Measurements from ENCODE around the gene ZNF554. TPM values are rescaled to one million over a fixed set of nuclear protein-coding genes. Genes with fewer than 3 reads are reported as not detected.

The ZNF554 gene
- total RNA-seq, 2 donors from 2014 or later, result 4.1 to 4.3 TPM

GRCh38 chr19:2805261-2805900 lies 14.3 kb upstream of the ZNF554 start:
- DNase-seq, result no peak
- intact Hi-C loops (cut with DNase I, micrococcal nuclease), result no loop called here

GRCh38 chr19:2805991-2806649 lies 13.5 kb upstream of the ZNF554 start:
- DNase-seq, result no peak
- ATAC-seq, result no peak
- intact Hi-C loops (cut with DNase I, micrococcal nuclease), result no loop called here

More at GRCh38 chr19:2805261-2805900, 14.3 kb upstream of the ZNF554 start:
- ATAC-seq, result no peak

GRCh38 chr19:2806736-2807378 lies 12.8 kb upstream of the ZNF554 start:
- no peak for ATAC-seq
- DNase-seq, result no peak
- intact Hi-C loops (cut with DNase I, micrococcal nuclease), result no loop called here

DNA sequence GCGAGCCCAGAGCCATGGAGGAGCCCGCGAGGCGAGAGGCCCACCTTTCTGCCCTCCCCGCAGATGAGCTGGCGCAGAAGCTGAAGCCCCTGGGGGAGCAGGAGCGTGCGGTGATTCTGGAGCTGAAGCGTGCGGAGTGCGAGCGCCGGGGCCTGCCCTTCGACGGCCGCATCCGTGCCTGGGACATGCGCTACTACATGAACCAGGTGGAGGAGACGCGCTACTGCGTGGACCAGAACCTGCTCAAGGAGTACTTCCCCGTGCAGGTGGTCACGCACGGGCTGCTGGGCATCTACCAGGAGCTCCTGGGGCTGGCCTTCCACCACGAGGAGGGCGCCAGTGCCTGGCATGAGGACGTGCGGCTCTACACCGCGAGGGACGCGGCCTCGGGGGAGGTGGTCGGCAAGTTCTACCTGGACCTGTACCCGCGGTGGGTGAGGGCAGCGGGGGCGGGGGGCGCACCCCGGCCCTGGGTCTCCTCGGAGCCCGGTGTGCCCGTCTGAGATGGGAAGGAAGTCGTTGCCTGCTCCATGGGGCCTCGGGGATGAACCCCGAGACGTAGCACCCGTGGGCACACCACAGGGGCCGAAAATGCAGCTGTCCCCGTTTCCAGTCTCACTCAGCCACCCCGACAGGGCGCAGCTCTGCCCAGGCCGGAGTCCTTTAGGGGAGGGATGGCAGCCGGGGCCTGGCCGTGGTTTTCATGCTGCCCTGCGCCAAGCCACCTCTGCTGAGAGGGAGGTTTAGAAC lies 12.1 kb upstream of the ZNF554 start:
- DNase-seq (no peak), ATAC-seq (no peak)
- intact Hi-C loops (cut with DNase I, micrococcal nuclease), result no loop called here

DNA sequence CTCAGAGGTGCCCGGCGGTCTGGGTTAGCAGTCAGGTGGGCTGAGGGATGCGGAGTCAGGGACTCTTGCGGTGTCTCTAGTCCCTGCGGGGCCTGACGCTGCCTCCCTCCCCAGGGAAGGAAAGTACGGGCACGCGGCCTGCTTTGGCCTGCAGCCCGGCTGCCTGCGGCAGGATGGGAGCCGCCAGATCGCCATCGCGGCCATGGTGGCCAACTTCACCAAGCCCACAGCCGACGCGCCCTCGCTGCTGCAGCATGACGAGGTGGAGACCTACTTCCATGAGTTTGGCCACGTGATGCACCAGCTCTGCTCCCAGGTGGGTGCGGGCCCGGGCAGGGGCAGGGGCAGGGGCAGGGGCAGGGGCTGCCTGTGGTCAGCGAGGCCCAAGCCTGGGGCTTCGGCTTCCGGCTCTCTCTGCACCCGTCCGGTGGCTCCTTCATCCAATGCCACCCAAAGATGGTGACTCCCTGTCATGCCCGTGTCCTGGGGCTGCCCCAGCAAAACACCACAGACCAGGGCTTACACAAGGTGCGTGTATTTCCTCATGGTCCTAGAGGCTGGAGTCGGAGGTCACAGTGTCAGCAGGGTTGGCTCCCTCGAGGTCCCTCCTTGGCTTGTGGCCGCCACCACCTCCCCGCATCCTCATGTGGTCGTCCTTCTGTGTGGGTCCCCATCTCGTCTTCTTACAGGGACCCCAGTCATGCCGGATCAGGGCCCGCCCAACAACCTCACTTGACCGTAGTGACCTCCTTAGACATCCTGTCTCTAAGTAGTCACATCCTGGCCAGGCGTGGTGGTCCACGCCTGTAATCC lies 11.3 kb upstream of the ZNF554 start:
- no peak for DNase-seq
- no peak for ATAC-seq
- intact Hi-C loops (cut with DNase I, micrococcal nuclease), result no loop called here

- DNase-seq (no peak), ATAC-seq (no peak)
- intact Hi-C loops (cut with DNase I, micrococcal nuclease), result no loop called here
Measured at GRCh38 chr19:2809387-2810140, 10.1 kb upstream of the ZNF554 start.

- ATAC-seq, result no peak
- DNase-seq, result no peak
- intact Hi-C loops (cut with DNase I, micrococcal nuclease), result no loop called here
Measured at GRCh38 chr19:2810141-2811091, 9.3 kb upstream of the ZNF554 start.

DNA sequence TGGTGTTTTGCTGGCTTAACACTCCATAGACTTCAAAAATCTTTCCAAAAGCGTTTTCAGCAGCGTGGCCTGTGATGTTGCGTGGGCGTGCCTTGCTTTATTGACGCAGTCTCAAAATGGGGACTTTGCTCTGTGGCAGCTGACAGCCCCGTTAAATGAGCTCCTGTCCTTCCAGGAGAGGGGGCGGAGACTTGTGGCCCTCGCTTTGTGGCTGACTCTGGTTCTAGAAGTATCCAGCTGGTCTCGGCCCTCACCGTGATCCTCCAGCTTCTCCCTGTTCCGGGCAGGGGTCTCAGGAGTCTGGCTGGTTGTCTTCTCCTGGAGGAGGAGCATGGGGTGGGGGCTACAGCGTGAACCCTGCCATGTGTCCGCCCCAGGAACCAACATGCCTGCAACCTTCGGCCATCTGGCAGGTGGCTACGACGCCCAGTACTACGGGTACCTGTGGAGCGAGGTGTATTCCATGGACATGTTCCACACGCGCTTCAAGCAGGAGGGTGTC lies 8.4 kb upstream of the ZNF554 start:
- ATAC-seq (peak; percentile 82), DNase-seq (peak; percentile 70 to 72)
- intact Hi-C loops (cut with DNase I, micrococcal nuclease), result no loop called here

DNA sequence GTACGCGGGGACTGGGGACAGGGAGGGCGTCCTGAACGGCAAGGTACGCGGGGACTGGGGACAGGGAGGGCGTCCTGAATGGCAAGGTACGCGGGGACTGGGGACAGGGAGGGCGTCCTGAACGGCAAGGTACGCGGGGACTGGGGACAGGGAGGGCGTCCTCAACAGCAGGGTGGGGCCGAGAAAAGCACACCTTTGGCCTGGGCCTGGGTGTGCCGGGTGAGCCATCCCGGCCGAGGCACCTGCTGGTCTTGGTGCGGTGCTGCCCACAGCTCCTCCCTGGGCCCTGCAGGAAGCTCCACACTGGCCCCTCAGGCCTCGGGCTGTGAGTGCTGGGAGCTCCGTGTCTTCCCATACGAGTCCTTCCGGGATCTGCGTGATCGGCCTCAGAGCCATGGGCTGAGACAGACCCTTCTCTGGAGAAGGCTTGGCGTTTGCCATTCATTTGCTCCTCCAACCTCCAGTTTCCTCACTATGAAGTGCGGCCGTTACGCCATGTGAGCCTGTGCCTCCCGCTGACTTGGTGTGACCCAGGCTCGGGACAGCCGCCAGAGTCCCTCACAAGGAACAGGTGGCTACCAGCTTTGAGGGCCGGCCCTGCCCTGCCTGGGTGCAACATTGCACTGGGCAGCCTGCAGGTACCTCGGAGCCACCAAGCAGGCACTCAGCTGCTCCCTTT lies 7.8 kb upstream of the ZNF554 start:
- peak; percentile 62 to 68 for DNase-seq
- intact Hi-C loops (cut with DNase I, micrococcal nuclease), result no loop called here
- ATAC-seq, result peak; percentile 93

DNA sequence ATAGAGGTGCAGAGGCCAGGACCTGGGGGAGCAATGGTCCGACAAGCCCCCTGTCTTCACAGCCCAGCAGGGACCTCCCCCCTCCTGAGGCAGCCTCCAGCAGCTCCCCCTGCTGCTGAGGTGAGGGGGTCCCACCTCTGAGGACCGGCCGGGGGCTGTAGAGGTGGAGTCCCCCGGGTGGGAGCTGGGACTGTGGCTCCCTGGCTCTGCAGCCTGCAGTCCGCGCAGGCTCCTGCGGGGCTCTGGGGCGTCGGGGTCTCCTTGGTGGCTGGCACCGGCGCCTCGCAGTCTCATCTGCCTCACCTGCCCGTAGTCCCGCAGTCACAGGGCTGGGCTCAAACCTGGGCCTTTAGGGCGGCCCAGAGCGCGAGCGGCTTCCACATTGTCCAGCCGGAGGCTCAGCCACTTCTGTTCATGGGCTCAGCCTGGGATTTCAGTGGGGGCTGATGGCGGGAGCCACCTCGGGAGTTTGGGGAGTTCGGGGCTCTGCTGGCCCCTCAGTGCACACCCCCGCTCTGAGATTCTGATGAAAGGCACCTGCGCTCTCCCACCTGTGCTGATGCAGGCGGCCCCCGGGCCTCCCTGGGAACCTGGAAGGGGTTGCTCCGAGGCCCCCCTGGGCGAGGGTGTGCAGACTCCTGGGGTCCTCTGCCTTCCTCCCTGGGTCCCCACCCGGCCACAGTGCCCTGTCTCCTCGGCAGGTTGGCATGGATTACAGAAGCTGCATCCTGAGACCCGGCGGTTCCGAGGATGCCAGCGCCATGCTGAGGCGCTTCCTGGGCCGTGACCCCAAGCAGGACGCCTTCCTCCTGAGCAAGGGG lies 7.0 kb upstream of the ZNF554 start:
- ATAC-seq (no peak), DNase-seq (no peak)
- intact Hi-C loops (cut with DNase I, micrococcal nuclease), result no loop called here

DNA sequence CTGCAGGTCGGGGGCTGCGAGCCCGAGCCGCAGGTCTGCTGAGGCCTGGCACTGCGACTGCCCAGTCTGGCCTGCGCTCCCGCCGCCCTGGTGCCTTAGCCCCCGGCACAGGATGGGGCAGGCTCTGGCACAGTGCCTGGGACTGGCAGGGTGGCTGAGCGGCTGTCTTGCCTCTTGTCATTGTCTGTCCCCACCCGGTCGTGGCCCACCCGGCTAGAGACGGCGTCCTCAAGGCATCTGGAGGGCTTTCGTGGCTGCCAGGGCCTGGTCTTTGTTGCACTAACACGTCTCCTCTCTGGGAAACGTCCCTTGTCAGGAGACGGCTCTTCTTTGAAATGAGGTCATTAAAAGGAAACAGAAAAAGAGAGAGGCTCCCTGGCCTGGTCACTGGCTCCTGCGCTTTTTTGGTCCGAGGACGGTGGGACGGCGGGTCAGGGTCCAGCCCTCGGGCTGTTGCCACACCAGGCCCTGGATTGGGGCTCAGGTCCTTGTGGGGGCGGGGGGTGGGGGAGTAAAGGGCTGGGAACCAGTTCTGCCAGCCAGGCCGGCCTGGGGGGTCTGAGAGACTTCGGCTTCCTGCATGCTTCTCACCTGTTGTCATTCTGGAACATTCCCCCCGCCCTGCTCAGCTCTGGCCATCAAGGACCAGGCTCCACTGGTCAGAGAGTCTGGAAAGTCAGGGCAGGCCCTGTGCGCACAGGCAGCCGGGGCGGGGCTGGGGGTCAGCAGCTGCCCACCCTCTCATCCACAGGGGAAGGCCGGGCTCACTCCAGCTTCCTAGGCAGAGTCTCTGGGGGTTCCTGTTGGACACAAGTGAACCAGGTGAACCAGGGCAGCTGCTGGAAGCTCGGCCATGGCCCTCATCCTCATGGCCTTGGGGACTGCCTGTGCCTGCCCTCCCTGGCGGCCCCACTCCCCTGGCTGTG lies 6.2 kb upstream of the ZNF554 start:
- intact Hi-C loops (cut with DNase I, micrococcal nuclease), result no loop called here
- DNase-seq, result no peak
- no peak for ATAC-seq

GRCh38 chr19:2814426-2814825 lies 5.2 kb upstream of the ZNF554 start:
- ATAC-seq, result no peak
- intact Hi-C loops (cut with DNase I, micrococcal nuclease), result no loop called here
- no peak for DNase-seq

DNA sequence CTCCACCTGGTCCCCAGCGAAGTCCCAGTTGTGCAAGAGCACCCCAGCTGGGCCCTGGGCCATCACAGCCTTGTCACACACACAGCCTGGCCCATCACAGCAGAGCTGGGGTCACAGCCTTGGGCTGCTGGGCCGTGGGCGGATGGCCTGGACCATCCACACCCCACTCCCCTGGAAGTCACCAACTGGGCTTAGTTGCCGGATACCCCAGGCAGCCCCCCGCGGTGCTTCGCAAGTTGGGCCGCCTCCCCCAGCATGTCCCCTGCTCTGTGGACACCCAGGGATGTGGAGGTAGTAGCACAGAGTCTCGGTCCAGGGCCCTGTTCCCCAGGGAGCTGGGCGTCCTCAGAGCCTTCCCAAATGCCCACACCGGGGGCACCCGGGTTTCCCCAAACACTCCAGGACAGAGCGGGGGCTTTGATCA lies 4.5 kb upstream of the ZNF554 start:
- intact Hi-C loops (cut with DNase I, micrococcal nuclease), result no loop called here
- ATAC-seq, result no peak
- no peak for DNase-seq

DNA sequence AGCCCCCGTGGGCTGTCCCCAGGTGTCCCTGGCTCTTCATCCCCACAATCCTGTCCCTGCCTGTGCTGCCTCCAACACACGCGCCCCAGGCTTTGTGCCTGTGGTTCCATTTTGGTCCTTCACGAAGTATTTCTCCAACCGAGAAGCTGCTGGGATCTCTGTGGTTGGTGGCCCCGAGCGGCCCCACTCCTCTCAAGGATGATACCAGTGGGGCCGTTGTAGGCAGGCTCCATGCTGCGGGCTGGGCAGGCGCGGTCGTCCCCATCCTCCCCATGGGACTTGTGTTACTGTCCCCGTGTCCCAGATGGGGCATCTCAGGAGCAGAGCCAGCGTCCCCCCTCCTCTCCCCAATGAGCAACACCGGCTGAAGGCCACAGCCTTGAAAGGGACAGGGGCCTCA lies 3.7 kb upstream of the ZNF554 start:
- ATAC-seq (no peak), DNase-seq (no peak)
- intact Hi-C loops (cut with DNase I, micrococcal nuclease), result no loop called here

- DNase-seq (no peak), ATAC-seq (no peak)
- intact Hi-C loops (cut with DNase I, micrococcal nuclease), result no loop called here
Measured at GRCh38 chr19:2816641-2817040, 3.0 kb upstream of the ZNF554 start.
